HEK293 (cell line): ENCODE measurements around the gene SH3GL1.
"Not testable (repeated sequence)": the region's sequence is repeated elsewhere in the genome, so short reads cannot be mapped to it uniquely, and the experiment has no call there.

Experiments
- CTCF ChIA-PET: fragments of 350-600 bp; formaldehyde crosslinking; extraction: SDS; loops from one replicate; lab custom pipeline; 2021; ENCODE audit warnings: antibody characterized with exemption; lab: Yijun Ruan, JAX
- POLR2A ChIA-PET: fragments of 300-600 bp; formaldehyde crosslinking; extraction: SDS; loops from one replicate; lab custom pipeline; 2020; ENCODE audit warnings: antibody characterized with exemption, inconsistent platforms; lab: Yijun Ruan, JAX
- H3K27ac ChIP-seq: fragments of 200-500 bp; sonication (Bioruptor generic); 2 replicates; pipeline ENCODE4 v1.5.1; 2014; ENCODE audit warnings: low read depth, low read length, control low read depth, inconsistent platforms; ENCODE audit errors: extremely low read depth
- H3K36me3 ChIP-seq, 2 experiments: fragments of 200-500 bp in 1 of 2; sonication (Bioruptor generic) in 1 of 2; 1 replicate in 1 of 2; 2 replicates in 1 of 2; pipeline ENCODE4 v1.5.1; 2014 to 2017; ENCODE audit warnings: inconsistent platforms in 2 of 2, low read length in 2 of 2; ENCODE audit not compliant: control insufficient read depth in 2 of 2, insufficient read depth in 1 of 2
- H3K4me1 ChIP-seq: fragments of 200-500 bp; sonication (Bioruptor generic); 2 replicates; pipeline ENCODE4 v1.5.1; 2014; ENCODE audit warnings: mild to moderate bottlenecking, low read length, inconsistent platforms; ENCODE audit not compliant: control insufficient read depth, insufficient read depth
- H3K4me3 ChIP-seq: 2 replicates; pipeline ENCODE4 v1.5.1; 2011; ENCODE audit warnings: low read depth, mild to moderate bottlenecking, control low read depth, low read length, moderate library complexity
- H3K9me3 ChIP-seq: fragments of 200-500 bp; sonication (Bioruptor generic); 2 replicates; pipeline ENCODE4 v1.5.1; 2014; ENCODE audit warnings: low read depth, low read length, inconsistent platforms; ENCODE audit not compliant: control insufficient read depth, insufficient read depth
- BCL11B ChIP-seq: fragments of 450-650 bp; formaldehyde crosslinking; IDR thresholded peaks from 2 replicates; pipeline ENCODE4 v1.5.1; 2016; ENCODE audit warnings: low read depth, missing biosample characterization, missing genetic modification characterization
- FEZF1 ChIP-seq: fragments of 450-650 bp; formaldehyde crosslinking; IDR thresholded peaks from 2 replicates; pipeline ENCODE4 v1.5.1; 2016; ENCODE audit warnings: missing biosample characterization, missing genetic modification characterization
- KLF16 ChIP-seq: fragments of 450-650 bp; formaldehyde crosslinking; IDR thresholded peaks from 2 replicates; pipeline ENCODE4 v1.5.1; 2017; ENCODE audit warnings: missing biosample characterization, missing genetic modification characterization
- PRDM1 ChIP-seq: fragments of 450-650 bp; formaldehyde crosslinking; IDR thresholded peaks from 2 replicates; pipeline ENCODE4; 2016; ENCODE audit warnings: missing biosample characterization, missing genetic modification characterization
- PRDM10 ChIP-seq: fragments of 450-650 bp; formaldehyde crosslinking; IDR thresholded peaks from 2 replicates; pipeline ENCODE4 v1.5.1; 2016; ENCODE audit warnings: missing biosample characterization, missing genetic modification characterization
- YY1 ChIP-seq: fragments of 450-650 bp; formaldehyde crosslinking; IDR thresholded peaks from 2 replicates; pipeline ENCODE4 v1.5.1; 2018; ENCODE audit warnings: missing biosample characterization, missing genetic modification characterization
- ZEB2 ChIP-seq: fragments of 450-650 bp; formaldehyde crosslinking; IDR thresholded peaks from 2 replicates; pipeline ENCODE4 v1.5.1; 2016; ENCODE audit warnings: missing biosample characterization, missing genetic modification characterization
- ZNF148 ChIP-seq: fragments of 450-650 bp; formaldehyde crosslinking; IDR thresholded peaks from 2 replicates; pipeline ENCODE4 v1.5.0; 2017; ENCODE audit warnings: missing biosample characterization, missing genetic modification characterization, borderline replicate concordance
- ZNF157 ChIP-seq: fragments of 450-650 bp; formaldehyde crosslinking; IDR thresholded peaks from 2 replicates; pipeline ENCODE4 v1.5.1; 2016; ENCODE audit warnings: missing biosample characterization, missing genetic modification characterization
- ZNF16 ChIP-seq: fragments of 450-650 bp; formaldehyde crosslinking; IDR thresholded peaks from 2 replicates; pipeline ENCODE4 v1.5.1; 2016; ENCODE audit warnings: low read depth, missing biosample characterization, missing genetic modification characterization
- ZNF398 ChIP-seq: fragments of 450-650 bp; formaldehyde crosslinking; IDR thresholded peaks from 2 replicates; pipeline ENCODE4 v1.5.1; 2017; ENCODE audit warnings: missing biosample characterization, missing genetic modification characterization
- ZNF449 ChIP-seq: fragments of 450-650 bp; formaldehyde crosslinking; IDR thresholded peaks from 2 replicates; pipeline ENCODE4 v1.5.1; 2017; ENCODE audit warnings: missing biosample characterization, mild to moderate bottlenecking, missing genetic modification characterization, moderate library complexity
- ZNF580 ChIP-seq: fragments of 450-650 bp; formaldehyde crosslinking; IDR thresholded peaks from 2 replicates; pipeline ENCODE4 v1.5.1; 2016; ENCODE audit warnings: missing biosample characterization, missing genetic modification characterization
- ZNF623 ChIP-seq: fragments of 450-650 bp; formaldehyde crosslinking; IDR thresholded peaks from 2 replicates; pipeline ENCODE4 v1.5.1; 2016; ENCODE audit warnings: missing biosample characterization, missing genetic modification characterization
- ZNF664 ChIP-seq: fragments of 450-650 bp; formaldehyde crosslinking; IDR thresholded peaks from 2 replicates; pipeline ENCODE4 v1.5.1; 2016; ENCODE audit warnings: missing biosample characterization, missing genetic modification characterization
- ZNF747 ChIP-seq: fragments of 450-650 bp; formaldehyde crosslinking; IDR thresholded peaks from 2 replicates; pipeline ENCODE4 v1.5.1; 2016; ENCODE audit warnings: missing biosample characterization, missing genetic modification characterization

Gene SH3GL1

GRCh38 chr19:4350726-4351125 lies 49.6 kb downstream of the SH3GL1 start:
- ChIA-PET CTCF (interaction anchor here (5.0 kb wide), 1 partner anchor 83 kb away, joined by 92 read pairs; no protein-coding TSS in a partner anchor), POLR2A (no interaction called here)
- H3K4me3 ChIP-seq: no peak overlapping the region
- peak; percentile 39; the same call in 1 of the 2 replicates for TF ChIP-seq PRDM10 (tag by site-specific recombination)
- TF ChIP-seq ZNF449: no peak
- H3K36me3 ChIP-seq: peaks cover 12 to 39% of the 10 kb centered on the region in 2 experiments; a peak in 2 of 3 replicates
- H3K27ac ChIP-seq: no peak overlapping the region
- H3K9me3 ChIP-seq: no peaks in the 10 kb centered on the region
- H3K4me1 ChIP-seq: no peaks in the 10 kb centered on the region

- TF ChIP-seq ZNF16 (tag by site-specific recombination) (peak; percentile 97), ZEB2 (tag by site-specific recombination) (no peak), ZNF623 (tag by site-specific recombination) (peak; percentile 95), ZNF157 (tag by site-specific recombination) (no peak)
- Histone ChIP-seq H3K4me1 (no peaks in the 10 kb centered on the region), H3K27ac (no peak overlapping the region), H3K36me3 (peaks cover 12 to 41% of the 10 kb centered on the region in 2 experiments; a peak in 2 of 3 replicates), H3K9me3 (no peaks in the 10 kb centered on the region), H3K4me3 (no peak overlapping the region)
- ChIA-PET POLR2A (no interaction called here), CTCF (interaction anchor here (5.0 kb wide), 1 partner anchor 83 kb away, joined by 92 read pairs; no protein-coding TSS in a partner anchor)
These were observed 50.2 kb downstream of the SH3GL1 start for GRCh38 chr19:4350111-4350510.

GRCh38 chr19:4349225-4349624 lies 51.1 kb downstream of the SH3GL1 start:
- CTCF ChIA-PET: interaction anchor here (0.6 kb wide), 2 partner anchors 28 to 81 kb away, joined by 3 read pairs; no protein-coding TSS in a partner anchor
- POLR2A ChIA-PET, H3K27ac ChIP-seq, H3K4me1 ChIP-seq, H3K4me3 ChIP-seq, H3K9me3 ChIP-seq: not testable (repeated sequence)
- H3K36me3 ChIP-seq: peaks cover 12 to 37% of the 10 kb centered on the region in 2 experiments; a peak in 2 of 3 replicates

GRCh38 chr19:4347521-4347920 lies 52.8 kb downstream of the SH3GL1 start:
- no peak overlapping the region for H3K4me3 ChIP-seq
- H3K36me3 ChIP-seq: peaks cover 12 to 28% of the 10 kb centered on the region in 2 experiments; a peak in 2 of 3 replicates
- CTCF ChIA-PET: interaction anchor here (1.2 kb wide), 1 partner anchor 80 kb away, joined by 5 read pairs; no protein-coding TSS in a partner anchor
- POLR2A ChIA-PET: interaction anchor here (0.7 kb wide), 1 partner anchor 51 kb away, joined by 8 read pairs; no protein-coding TSS in a partner anchor
- H3K27ac ChIP-seq: no peak overlapping the region
- H3K4me1 ChIP-seq: no peaks in the 10 kb centered on the region
- H3K9me3 ChIP-seq: no peaks in the 10 kb centered on the region
- no peak for TF ChIP-seq YY1 (tag by site-specific recombination)
- no peak for TF ChIP-seq ZNF747
- no peak for TF ChIP-seq ZNF148 (tag by site-specific recombination)
- TF ChIP-seq BCL11B (tag by site-specific recombination): no peak
- no peak for TF ChIP-seq ZNF580 (tag by site-specific recombination)
- no peak for TF ChIP-seq FEZF1
- TF ChIP-seq KLF16 (tag by site-specific recombination): no peak
- no peak for TF ChIP-seq ZNF664 (tag by site-specific recombination)
- TF ChIP-seq PRDM1 (tag by site-specific recombination): no peak
- no peak for TF ChIP-seq ZNF398 (tag by site-specific recombination)
